ENCODE measurements around the gene NCAPH2. TPM values are rescaled to one million over a fixed set of nuclear protein-coding genes. Genes with fewer than 3 reads are reported as not detected.
A peak's percentile ranks its signal among the peaks of the same experiment; 100 is the strongest.

The NCAPH2 gene
- total and polyA plus RNA-seq, 8 donors, result 41.6 to 52.9 (median 45.1) TPM

GRCh38 chr22:50497093-50497492, 10.9 kb upstream of the NCAPH2 start:
- no peak overlapping the region for H3K4me3 ChIP-seq
- no peak for ATAC-seq
- no peak for TF ChIP-seq CTCF (IDR thresholded peaks at IDR 0.05)

GRCh38 chr22:50498322-50498890, 9.6 kb upstream of the NCAPH2 start:
- Histone ChIP-seq H3K27me3 (no peaks in the 10 kb centered on the region), H3K4me3 (no peak overlapping the region), H3K9me3 (no peaks in the 10 kb centered on the region), H3K27ac (no peak overlapping the region), H3K36me3 (peaks cover 0 to 18% of the 10 kb centered on the region in 2 donors), H3K4me1 (no peaks in the 10 kb centered on the region)
- DNase-seq (peak in 1 of 4 donors; percentile 67), ATAC-seq (peak; percentile 97)
- intact Hi-C loops (cut with DNase I), result no loop called here
- peak; percentile 56 to 68 for TF ChIP-seq CTCF (IDR thresholded peaks at IDR 0.05)

More at GRCh38 chr22:50497093-50497492, 10.9 kb upstream of the NCAPH2 start:
- DNase-seq, result no peak
- H3K36me3 ChIP-seq, result peaks cover 0 to 5% of the 10 kb centered on the region in 2 donors
- intact Hi-C loops (cut with DNase I), result no loop called here
- no peaks in the 10 kb centered on the region for H3K27me3 ChIP-seq
- no peaks in the 10 kb centered on the region for H3K4me1 ChIP-seq
- no peaks in the 10 kb centered on the region for H3K9me3 ChIP-seq
- H3K27ac ChIP-seq, result no peak overlapping the region

- Histone ChIP-seq H3K4me1 (no peaks in the 10 kb centered on the region), H3K27me3 (no peaks in the 10 kb centered on the region), H3K36me3 (peaks cover 0 to 35% of the 10 kb centered on the region in 2 donors), H3K9me3 (no peaks in the 10 kb centered on the region), H3K27ac (no peak overlapping the region), H3K4me3 (no peak overlapping the region)
- DNase-seq (no peak), ATAC-seq (no peak)
- TF ChIP-seq CTCF (IDR thresholded peaks at IDR 0.05), result no peak
- intact Hi-C loops (cut with DNase I), result loop anchor here in 1 of 2 donors (10.0 kb wide), 1 partner anchor 94 kb away; no protein-coding TSS in a partner anchor
These were observed 7.6 kb upstream of the NCAPH2 start for GRCh38 chr22:50500452-50500851.

GRCh38 chr22:50502096-50502495, 5.9 kb upstream of the NCAPH2 start:
- Histone ChIP-seq H3K9me3 (no peaks in the 10 kb centered on the region), H3K27ac (no peak overlapping the region), H3K27me3 (no peaks in the 10 kb centered on the region), H3K36me3 (peaks cover 0 to 42% of the 10 kb centered on the region in 2 donors), H3K4me1 (peaks cover 7 to 16% of the 10 kb centered on the region in 2 donors), H3K4me3 (no peak overlapping the region)
- no peak for TF ChIP-seq CTCF (IDR thresholded peaks at IDR 0.05)
- DNase-seq (no peak), ATAC-seq (no peak)
- intact Hi-C loops (cut with DNase I), result loop anchor here in 1 of 2 donors (10.0 kb wide), 1 partner anchor 93 kb away; no protein-coding TSS in a partner anchor

GRCh38 chr22:50502628-50503474, 5.2 kb upstream of the NCAPH2 start:
- Histone ChIP-seq H3K27ac (no peak overlapping the region), H3K4me3 (no peak overlapping the region), H3K36me3 (peaks cover 0 to 42% of the 10 kb centered on the region in 2 donors), H3K9me3 (no peaks in the 10 kb centered on the region), H3K27me3 (no peaks in the 10 kb centered on the region), H3K4me1 (peaks cover 7 to 18% of the 10 kb centered on the region in 2 donors)
- intact Hi-C loops (cut with DNase I), result loop anchor here in 1 of 2 donors (10.0 kb wide), 1 partner anchor 92 kb away; no protein-coding TSS in a partner anchor
- TF ChIP-seq CTCF (IDR thresholded peaks at IDR 0.05), result no peak
- DNase-seq (no peak), ATAC-seq (no peak)

Data from left lung (tissue), 10 donors.